ENCODE data around the gene TMEM147. TPM values are rescaled to one million over a fixed set of nuclear protein-coding genes. Genes with fewer than 3 reads are reported as not detected.

The TMEM147 gene
- total RNA-seq, 1 experiment from 2014 or later, result 157 TPM

GRCh38 chr19:35562336-35562735 lies 16.9 kb downstream of the TMEM147 start:
- BruUV-seq (replicated peaks), result no TSS peak
- ATAC-seq (no peak), DNase-seq (ENCODE audit: low read depth, low spot score) (no peak)
- intact Hi-C loops (cut with micrococcal nuclease; ENCODE audit: unreplicated experiment), result no loop called here
- in situ Hi-C loops (cut with HindIII; ENCODE audit: low pct_unique_long_range_greater_than_20kb, low sequenced_read_pairs), result no loop called here
- Histone ChIP-seq H3K9me3 (ENCODE audit: control insufficient read depth, insufficient read depth, low read depth, low read length) (no peaks in the 10 kb centered on the region), H3K36me3 (ENCODE audit: control insufficient read depth, insufficient read depth, low read length) (no peaks in the 10 kb centered on the region), H3K27ac (ENCODE audit: low read length) (no peak overlapping the region), H3K4me3 (ENCODE audit: low read depth in 2 of 2, low read length in 2 of 2) (no peak overlapping the region), H3K27me3 (ENCODE audit: control insufficient read depth, insufficient read depth, low read length) (peaks cover 8% of the 10 kb centered on the region; the same call in 1 of the 2 replicates), H3K4me1 (ENCODE audit: control insufficient read depth, insufficient read depth, low read length) (peaks cover 6% of the 10 kb centered on the region; the same call in 1 of the 2 replicates)
- POLR2A ChIA-PET, result no interaction called here
- TF ChIP-seq SIN3A (IDR thresholded peaks at IDR 0.05; ENCODE audit: borderline replicate concordance, insufficient read depth, low read depth, low read length), result no peak
- no peak for TF ChIP-seq TCF7L2 (IDR thresholded peaks at IDR 0.05; ENCODE audit: low read depth, low read length)
- no peak for TF ChIP-seq CTCF (IDR thresholded peaks at IDR 0.05)
- no peak for TF ChIP-seq POLR2AphosphoS5 (IDR thresholded peaks at IDR 0.05; ENCODE audit: low read depth, low read length)
- TF ChIP-seq REST (IDR thresholded peaks at IDR 0.05; ENCODE audit: insufficient read depth in 1 of 2, low read depth in 2 of 2, low read length in 1 of 2), result no peak
- CTCF ChIA-PET, result no interaction called here

GRCh38 chr19:35562776-35563175 lies 17.4 kb downstream of the TMEM147 start:
- DNase-seq (ENCODE audit: low read depth, low spot score) (no peak), ATAC-seq (no peak)
- Histone ChIP-seq H3K27ac (ENCODE audit: low read length) (no peak overlapping the region), H3K27me3 (ENCODE audit: control insufficient read depth, insufficient read depth, low read length) (peaks cover 8% of the 10 kb centered on the region; the same call in 1 of the 2 replicates), H3K9me3 (ENCODE audit: control insufficient read depth, insufficient read depth, low read depth, low read length) (no peaks in the 10 kb centered on the region), H3K36me3 (ENCODE audit: control insufficient read depth, insufficient read depth, low read length) (no peaks in the 10 kb centered on the region), H3K4me3 (ENCODE audit: low read depth in 2 of 2, low read length in 2 of 2) (no peak overlapping the region), H3K4me1 (ENCODE audit: control insufficient read depth, insufficient read depth, low read length) (peaks cover 6% of the 10 kb centered on the region; the same call in 1 of the 2 replicates)
- intact Hi-C loops (cut with micrococcal nuclease; ENCODE audit: unreplicated experiment), result no loop called here
- in situ Hi-C loops (cut with HindIII; ENCODE audit: low pct_unique_long_range_greater_than_20kb, low sequenced_read_pairs), result no loop called here
- no TSS peak for BruUV-seq (replicated peaks)
- POLR2A ChIA-PET, result interaction anchor here (0.6 kb wide), 1 partner anchor 45 kb away, joined by 3 read pairs; no protein-coding TSS in a partner anchor
- TF ChIP-seq REST (IDR thresholded peaks at IDR 0.05; ENCODE audit: insufficient read depth in 1 of 2, low read depth in 2 of 2, low read length in 1 of 2), result no peak
- no peak for TF ChIP-seq TCF7L2 (IDR thresholded peaks at IDR 0.05; ENCODE audit: low read depth, low read length)
- TF ChIP-seq POLR2AphosphoS5 (IDR thresholded peaks at IDR 0.05; ENCODE audit: low read depth, low read length), result no peak
- no peak for TF ChIP-seq SIN3A (IDR thresholded peaks at IDR 0.05; ENCODE audit: borderline replicate concordance, insufficient read depth, low read depth, low read length)
- no peak for TF ChIP-seq CTCF (IDR thresholded peaks at IDR 0.05)
- CTCF ChIA-PET, result interaction anchor here (0.6 kb wide), 1 partner anchor 34 kb away, joined by 8 read pairs; no protein-coding TSS in a partner anchor

Data from Panc1 (cell line).